ENCODE results near the gene REV3L. TPM values are rescaled to one million over a fixed set of nuclear protein-coding genes. Genes with fewer than 3 reads are reported as not detected.

REV3L gene
- total and polyA plus RNA-seq, 2 of the 13 experiments (the other 11 are each of a cell fraction or from before 2014, with no cell fraction given): 12.8 to 31.3 TPM

- TF ChIP-seq, protein P1, sequence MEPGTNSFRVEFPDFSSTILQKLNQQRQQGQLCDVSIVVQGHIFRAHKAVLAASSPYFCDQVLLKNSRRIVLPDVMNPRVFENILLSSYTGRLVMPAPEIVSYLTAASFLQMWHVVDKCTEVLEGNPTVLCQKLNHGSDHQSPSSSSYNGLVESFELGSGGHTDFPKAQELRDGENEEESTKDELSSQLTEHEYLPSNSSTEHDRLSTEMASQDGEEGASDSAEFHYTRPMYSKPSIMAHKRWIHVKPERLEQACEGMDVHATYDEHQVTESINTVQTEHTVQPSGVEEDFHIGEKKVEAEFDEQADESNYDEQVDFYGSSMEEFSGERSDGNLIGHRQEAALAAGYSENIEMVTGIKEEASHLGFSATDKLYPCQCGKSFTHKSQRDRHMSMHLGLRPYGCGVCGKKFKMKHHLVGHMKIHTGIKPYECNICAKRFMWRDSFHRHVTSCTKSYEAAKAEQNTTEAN (CRISPR knock-in tag; conservative IDR thresholded peaks at IDR 0.05): peak; percentile 59; the same call in 1 of the 2 replicates
- TF ChIP-seq ZMYM3 (CRISPR knock-in tag; IDR thresholded peaks at IDR 0.05) (no peak), ZNF446 (CRISPR knock-in tag; IDR thresholded peaks at IDR 0.05) (peak; percentile 95), HDAC2 (CRISPR knock-in tag; IDR thresholded peaks at IDR 0.05) (peak; percentile 52; the same call in 1 of the 2 replicates), ARHGAP35 (CRISPR knock-in tag; IDR thresholded peaks at IDR 0.05; ENCODE audit: borderline replicate concordance) (no peak), SMC3 (IDR thresholded peaks at IDR 0.05; ENCODE audit: low read length) (no peak), DMAP1 (CRISPR knock-in tag; IDR thresholded peaks at IDR 0.05) (peak; percentile 98), E2F1 (CRISPR knock-in tag; IDR thresholded peaks at IDR 0.05) (no peak; the same call in 1 of the 2 replicates), ZNF274 (CRISPR knock-in tag; IDR thresholded peaks at IDR 0.05) (peak; percentile 45; the same call in 1 of the 2 replicates), AHR (CRISPR knock-in tag; IDR thresholded peaks at IDR 0.05) (peak; percentile 92), NCOA1 (CRISPR knock-in tag; IDR thresholded peaks at IDR 0.05) (0 out of 2 replicates have a peak, but pooled peaks have one; percentile 28), ZNF788 (CRISPR knock-in tag; IDR thresholded peaks at IDR 0.05; ENCODE audit: borderline replicate concordance) (no peak; the same call in 1 of the 2 replicates), NONO (IDR thresholded peaks at IDR 0.05) (no peak), NONO (CRISPR knock-in tag; conservative IDR thresholded peaks at IDR 0.05) (0 out of 2 replicates have a peak, but pooled peaks have one; percentile 72), ELF1 (CRISPR knock-in tag; IDR thresholded peaks at IDR 0.05) (no peak; the same call in 1 of the 2 replicates), HNF1B (CRISPR knock-in tag; IDR thresholded peaks at IDR 0.05) (no peak; the same call in 1 of the 2 replicates), RBFOX2 (IDR thresholded peaks at IDR 0.05; ENCODE audit: low read depth, low read length) (peak; percentile 84), GATAD2A (CRISPR knock-in tag; IDR thresholded peaks at IDR 0.05) (peak; percentile 58), RFX5 (IDR thresholded peaks at IDR 0.05; ENCODE audit: low read depth, low read length) (no peak), SP5 (CRISPR knock-in tag; IDR thresholded peaks at IDR 0.05; ENCODE audit: borderline replicate concordance, low read depth) (peak; percentile 64), GZF1 (CRISPR knock-in tag; IDR thresholded peaks at IDR 0.05) (0 out of 2 replicates have a peak, but pooled peaks have one; percentile 49), AKAP8 (CRISPR knock-in tag; IDR thresholded peaks at IDR 0.05) (0 out of 2 replicates have a peak, but pooled peaks have one; percentile 47), SIX4 (CRISPR knock-in tag; IDR thresholded peaks at IDR 0.05) (peak; percentile 67; the same call in 1 of the 2 replicates), YEATS2 (CRISPR knock-in tag; IDR thresholded peaks at IDR 0.05; ENCODE audit: borderline replicate concordance) (peak; percentile 82; the same call in 1 of the 2 replicates)
- TF ChIP-seq, protein P2, sequence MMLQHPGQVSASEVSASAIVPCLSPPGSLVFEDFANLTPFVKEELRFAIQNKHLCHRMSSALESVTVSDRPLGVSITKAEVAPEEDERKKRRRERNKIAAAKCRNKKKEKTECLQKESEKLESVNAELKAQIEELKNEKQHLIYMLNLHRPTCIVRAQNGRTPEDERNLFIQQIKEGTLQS (CRISPR knock-in tag; IDR thresholded peaks at IDR 0.05): no peak
- TF ChIP-seq, protein P3, sequence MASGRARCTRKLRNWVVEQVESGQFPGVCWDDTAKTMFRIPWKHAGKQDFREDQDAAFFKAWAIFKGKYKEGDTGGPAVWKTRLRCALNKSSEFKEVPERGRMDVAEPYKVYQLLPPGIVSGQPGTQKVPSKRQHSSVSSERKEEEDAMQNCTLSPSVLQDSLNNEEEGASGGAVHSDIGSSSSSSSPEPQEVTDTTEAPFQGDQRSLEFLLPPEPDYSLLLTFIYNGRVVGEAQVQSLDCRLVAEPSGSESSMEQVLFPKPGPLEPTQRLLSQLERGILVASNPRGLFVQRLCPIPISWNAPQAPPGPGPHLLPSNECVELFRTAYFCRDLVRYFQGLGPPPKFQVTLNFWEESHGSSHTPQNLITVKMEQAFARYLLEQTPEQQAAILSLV (CRISPR knock-in tag; IDR thresholded peaks at IDR 0.05; ENCODE audit: borderline replicate concordance): 0 out of 2 replicates have a peak, but pooled peaks have one; percentile 89
These were observed 966 bp upstream of the REV3L start (continued) for GRCh38 chr6:111483736-111484632.

All from HepG2 (cell line).